HG02642 (cell line): ENCODE measurements around the gene TRAF3IP1.
A peak's percentile ranks its signal among the peaks of the same experiment; 100 is the strongest.
"Not testable (repeated sequence)": the region's sequence is repeated elsewhere in the genome, so short reads cannot be mapped to it uniquely, and the experiment has no call there.

Experiments used
- ATAC-seq: cut with Tn5 transposase; IDR thresholded peaks from one replicate; pipeline ENCODE4 v1.9.1; 2021; ENCODE audit warnings: mild to moderate bottlenecking; ENCODE audit not compliant: unreplicated experiment, poor library complexity

The TRAF3IP1 gene, protein sequence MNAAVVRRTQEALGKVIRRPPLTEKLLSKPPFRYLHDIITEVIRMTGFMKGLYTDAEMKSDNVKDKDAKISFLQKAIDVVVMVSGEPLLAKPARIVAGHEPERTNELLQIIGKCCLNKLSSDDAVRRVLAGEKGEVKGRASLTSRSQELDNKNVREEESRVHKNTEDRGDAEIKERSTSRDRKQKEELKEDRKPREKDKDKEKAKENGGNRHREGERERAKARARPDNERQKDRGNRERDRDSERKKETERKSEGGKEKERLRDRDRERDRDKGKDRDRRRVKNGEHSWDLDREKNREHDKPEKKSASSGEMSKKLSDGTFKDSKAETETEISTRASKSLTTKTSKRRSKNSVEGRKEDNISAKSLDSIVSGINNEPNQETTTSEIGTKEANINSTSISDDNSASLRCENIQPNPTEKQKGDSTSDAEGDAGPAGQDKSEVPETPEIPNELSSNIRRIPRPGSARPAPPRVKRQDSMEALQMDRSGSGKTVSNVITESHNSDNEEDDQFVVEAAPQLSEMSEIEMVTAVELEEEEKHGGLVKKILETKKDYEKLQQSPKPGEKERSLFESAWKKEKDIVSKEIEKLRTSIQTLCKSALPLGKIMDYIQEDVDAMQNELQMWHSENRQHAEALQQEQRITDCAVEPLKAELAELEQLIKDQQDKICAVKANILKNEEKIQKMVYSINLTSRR

DNA sequence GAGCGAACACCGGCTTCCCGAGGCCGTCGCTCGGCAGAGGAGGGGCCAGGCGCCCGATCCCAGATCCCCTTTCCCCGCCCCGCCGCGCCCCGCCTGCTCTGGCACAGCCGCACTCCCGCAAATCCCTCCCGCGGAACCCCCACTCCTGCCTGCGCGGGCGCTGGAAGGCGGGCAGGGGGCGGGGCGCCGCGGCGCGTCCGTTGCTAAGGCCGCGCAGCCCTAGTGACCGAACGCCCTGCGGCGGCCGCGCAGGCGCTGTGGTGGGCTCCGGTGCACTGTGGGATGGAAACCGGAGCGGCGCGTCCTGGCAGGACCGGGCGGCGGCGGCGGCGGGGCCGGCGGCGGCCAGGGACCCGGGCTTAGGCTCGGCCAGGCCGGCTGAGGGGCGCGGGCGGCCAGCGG, at the start of gene TRAF3IP1:
TSS of gene TRAF3IP1 (plus strand) at position 273 of the 402 bp plus-strand sequence. CDS start 145 bp downstream, outside the sequence.
- peak; percentile 97 for ATAC-seq

DNA sequence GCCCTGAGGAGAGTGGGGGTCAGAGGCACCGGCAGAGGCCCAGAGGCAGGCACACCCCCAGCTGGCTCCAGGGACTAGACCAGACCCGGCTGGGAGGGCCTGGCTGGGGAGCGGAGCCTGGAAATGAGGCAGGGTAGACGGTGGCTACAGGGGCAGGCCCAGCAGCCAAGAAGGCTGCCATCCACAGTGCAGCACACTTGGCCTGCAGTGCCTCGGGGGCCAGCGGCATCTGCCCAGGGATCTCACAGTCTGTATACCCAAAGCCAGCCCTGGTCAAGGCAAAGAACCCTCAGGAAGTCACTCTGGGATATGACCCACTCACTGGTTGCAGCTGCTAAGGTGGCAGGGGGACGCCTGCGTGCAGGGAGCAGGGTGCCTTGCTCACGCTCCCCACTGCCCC, 49.7 kb upstream of the TRAF3IP1 start:
- no peak for ATAC-seq

DNA sequence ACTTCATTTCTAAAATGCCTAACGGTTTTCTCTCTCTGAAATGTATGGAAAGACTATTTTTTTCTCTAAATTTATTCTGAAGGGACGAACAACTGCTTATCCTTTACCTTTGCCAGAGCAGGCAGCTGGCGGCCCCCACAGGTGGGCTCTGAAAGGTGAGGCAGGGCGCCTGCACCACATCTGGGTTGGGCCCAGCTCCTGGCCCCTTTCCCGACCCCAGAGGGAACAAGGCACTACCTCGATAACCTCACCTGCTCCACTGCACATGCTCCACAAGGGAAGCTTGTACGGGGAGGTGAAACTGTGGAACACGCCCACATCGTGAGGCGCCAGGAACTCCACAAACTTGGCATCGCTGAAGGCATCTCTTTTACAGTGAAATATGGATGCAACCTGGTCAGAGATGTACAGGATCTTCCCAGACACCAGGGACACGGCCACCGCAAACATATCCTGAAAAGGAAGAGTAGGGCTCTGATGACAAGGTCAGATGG, 49.2 kb upstream of the TRAF3IP1 start:
- ATAC-seq, result no peak

DNA sequence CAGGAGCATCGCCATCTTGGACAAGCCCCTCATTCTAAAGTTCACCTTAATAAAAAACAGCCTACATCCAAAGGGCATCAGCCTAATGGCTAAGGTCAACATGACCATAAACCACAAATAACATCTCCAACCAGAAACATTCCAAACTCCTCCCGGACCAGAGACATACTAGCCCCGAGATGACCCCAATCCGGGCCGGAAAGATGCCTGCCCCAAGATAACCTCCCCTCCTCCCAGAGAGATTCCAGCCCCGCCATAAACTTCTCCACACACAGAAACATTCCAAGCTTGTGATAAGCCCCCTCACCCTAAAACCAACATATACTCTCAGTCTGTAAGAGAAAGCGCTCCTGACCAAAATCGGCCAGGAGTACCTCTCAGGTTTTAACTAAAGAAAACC, 48.6 kb upstream of the TRAF3IP1 start:
- ATAC-seq, result not testable (repeated sequence)

DNA sequence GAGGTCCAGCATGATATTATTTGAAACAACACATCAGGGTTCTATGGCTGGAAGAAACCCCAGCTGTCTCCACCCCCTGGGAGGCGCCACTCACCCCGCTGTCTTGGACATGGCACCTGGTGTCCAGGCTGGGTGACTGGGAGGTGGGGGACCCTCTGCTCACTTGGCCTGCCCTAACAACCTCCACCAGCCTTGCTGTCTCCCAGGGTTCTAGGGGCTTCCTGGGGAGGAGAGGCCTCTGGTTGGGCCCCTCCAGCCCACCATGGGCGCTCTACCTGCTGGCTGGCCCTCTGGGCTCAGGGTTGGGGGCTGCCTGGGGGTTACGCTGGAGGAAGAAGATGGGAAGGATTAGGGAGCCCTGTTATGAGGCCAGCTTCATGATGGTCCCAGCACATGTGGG, 48.2 kb upstream of the TRAF3IP1 start:
- ATAC-seq, result no peak

DNA sequence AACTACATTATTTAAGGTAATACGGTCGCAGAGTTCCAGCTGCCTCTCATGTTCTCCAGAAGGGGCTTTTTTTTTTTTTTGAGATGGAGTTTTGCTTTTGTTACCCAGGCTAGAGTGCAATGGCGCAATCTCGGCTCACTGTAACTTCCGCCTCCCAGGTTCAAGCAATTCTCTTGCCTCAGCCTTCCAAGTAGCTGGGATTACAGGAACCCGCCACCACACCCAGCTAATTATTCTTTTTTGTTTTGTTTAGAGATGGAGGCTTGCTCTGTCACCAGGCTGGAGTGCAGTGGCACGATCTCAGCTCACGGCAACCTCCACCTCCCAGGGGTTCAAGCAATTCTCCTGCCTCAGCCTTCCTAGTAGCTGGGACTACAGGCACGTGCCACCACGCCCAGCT, 46.9 kb upstream of the TRAF3IP1 start:
- not testable (repeated sequence) for ATAC-seq

DNA sequence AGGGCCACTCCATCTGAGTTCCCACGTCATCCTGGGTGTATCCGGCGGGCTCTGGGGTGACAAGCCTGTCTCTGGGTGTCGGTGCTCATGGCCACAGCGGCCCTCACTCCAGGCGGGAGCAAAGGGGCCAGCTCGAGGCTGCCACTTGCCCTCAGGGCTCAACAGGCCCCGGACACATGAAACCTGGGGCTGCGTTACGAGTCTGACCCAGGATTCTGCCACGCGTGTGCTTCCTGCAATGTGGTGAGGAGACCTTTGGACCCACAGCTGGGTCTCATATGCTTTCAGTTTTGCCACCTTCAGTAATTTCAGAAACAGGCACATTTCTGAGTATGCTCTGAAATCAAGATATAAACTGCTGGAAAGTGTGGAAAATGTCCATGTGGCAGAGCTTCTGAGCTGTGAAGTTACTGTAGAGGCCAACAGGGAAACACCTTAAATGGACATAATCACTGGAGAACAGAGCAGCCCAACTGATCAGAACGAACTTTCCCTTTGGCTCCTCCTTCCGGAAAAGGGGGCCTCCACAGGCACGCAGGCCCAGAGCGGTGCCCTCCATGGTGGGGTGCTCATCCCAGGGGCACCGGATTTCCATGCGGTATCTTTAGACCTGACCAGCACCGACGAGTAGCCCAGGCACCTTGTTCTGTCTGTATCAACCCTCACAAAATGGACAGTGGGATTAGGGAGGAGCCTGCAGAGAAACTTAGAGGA, 46.0 kb upstream of the TRAF3IP1 start:
- ATAC-seq, result no peak

DNA sequence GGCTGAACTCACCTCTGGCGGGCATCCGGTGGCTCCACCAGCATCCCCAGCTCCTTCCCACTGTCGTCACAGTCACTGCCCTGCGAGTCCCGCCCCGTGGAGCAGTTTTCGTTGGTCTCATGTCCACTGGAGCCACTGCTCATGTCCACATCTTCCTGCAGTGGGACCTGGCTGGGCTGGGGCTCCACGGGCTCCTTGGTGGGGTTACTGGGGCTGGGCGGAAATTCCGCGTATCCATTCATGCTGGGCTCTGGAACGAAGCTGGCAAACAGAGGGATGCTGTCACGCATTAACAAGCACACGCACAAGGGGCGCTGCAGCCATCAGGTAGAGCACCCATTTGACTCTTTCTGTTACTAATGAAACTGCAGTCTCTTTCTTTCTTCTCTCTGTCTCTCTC, 42.6 kb upstream of the TRAF3IP1 start:
- no peak for ATAC-seq

DNA sequence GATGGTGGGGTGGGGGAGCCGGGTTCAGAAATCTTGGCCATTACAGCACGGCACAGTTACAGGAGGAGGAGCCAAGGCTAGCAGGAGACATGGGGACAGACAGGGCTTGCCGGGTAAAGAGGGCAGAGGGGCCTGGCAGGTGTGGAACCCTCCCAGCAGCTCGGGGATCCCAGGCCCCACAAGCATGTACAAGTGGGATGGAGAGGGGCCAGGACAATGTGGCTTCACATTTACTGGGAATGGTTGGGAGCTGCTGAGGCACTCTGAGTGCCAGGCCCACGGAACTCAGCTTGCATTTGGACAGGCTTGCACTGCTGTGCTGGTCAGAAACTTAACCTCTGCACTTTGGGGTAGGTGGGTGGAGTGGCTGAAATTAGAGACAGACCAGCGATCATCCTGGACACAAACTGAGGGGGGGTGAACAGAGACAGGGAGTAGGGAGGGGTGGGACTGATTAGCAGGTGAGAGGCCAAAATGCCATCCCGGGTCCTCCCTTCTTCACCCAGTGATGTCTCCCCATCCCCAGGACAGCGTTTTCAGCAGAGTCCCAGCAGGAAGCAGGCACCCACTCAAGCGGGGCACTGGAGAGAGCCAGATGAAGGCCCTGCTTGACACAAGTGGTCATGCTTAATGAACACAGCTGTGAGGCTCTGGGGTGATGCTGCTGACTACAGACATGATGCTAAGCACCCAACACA, 41.5 kb upstream of the TRAF3IP1 start:
- no peak for ATAC-seq

DNA sequence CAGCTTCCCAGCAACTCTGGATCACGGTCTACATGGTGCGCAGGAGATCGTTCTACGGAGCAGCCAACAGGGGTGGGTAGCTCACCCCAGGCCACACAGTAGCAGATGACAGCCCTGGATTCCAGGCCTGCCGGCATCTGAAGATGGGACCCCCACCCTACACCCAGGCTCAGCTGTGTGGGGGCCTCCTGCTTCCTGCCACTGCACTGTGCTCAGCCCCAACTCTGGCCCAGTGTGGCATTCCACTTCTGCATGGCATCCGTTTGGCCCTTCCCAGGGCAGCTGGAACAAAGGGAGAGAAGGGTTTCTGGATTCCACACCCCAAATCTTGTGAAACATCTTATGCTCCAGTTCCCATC, 41.0 kb upstream of the TRAF3IP1 start:
- ATAC-seq, result no peak

DNA sequence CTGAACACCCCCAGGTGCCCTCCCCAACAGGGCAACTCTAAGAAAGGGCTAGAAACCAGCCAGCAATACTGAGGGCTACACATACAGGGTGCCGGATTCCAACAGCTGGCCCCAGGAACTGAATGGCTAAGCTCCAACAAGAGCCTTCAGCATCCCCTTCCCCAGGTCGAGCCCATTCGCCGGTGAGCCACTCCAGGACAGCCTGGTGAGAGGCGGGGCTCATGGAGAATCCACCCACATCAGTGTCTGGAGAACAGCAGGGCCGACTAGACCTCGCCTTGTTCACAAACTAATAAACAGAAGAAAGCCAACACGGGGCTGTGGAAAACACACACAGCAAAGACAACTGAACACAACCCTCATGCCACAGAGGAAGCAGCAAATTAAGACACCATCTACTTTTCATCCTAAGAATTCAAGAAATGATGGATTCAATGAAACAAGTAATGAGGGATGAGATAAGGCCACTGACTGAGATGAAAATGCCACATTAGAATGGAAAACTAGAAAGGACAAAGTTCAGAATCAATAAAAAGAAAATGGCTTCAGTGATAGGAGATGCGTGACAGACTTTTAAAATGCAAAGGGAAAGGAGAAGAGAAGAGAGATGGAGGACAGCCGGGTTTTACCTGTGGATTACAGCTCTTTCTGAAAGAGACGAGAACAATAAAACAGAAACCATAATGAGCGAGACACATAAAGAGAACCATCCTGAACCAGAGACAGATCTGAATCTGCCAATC, 40.1 kb upstream of the TRAF3IP1 start:
- no peak for ATAC-seq

DNA sequence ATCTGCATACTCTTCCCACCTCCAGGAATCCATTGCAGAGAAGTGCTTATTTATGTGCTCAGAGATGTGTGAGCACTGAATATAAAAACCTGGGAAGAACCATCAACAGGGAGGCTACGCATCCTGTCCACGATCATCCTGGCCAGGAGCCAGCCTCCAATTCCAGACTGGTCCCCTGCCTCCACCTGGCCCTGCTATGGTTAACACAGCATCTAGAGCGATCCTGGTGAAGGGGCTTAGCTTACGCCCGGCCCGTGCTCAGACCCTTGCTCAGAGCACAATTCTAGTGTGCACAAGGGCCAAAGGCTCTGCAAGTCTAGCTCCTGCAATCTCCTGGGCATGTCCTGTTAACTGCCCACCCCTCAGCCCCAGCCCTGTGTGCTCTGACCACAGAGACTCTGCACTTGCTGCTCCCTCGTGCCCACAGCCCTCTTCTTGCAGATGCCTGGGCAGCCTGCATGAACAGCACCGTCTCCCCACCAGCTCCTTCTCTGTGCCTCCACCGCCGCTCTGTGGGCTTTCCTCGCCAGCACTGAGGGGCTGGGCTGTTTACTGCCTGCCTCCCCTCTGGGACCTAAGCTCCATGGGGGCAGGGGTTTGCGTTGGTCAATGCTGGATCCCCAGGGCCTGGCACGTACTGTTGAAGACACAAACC, 38.4 kb upstream of the TRAF3IP1 start:
- ATAC-seq, result no peak

DNA sequence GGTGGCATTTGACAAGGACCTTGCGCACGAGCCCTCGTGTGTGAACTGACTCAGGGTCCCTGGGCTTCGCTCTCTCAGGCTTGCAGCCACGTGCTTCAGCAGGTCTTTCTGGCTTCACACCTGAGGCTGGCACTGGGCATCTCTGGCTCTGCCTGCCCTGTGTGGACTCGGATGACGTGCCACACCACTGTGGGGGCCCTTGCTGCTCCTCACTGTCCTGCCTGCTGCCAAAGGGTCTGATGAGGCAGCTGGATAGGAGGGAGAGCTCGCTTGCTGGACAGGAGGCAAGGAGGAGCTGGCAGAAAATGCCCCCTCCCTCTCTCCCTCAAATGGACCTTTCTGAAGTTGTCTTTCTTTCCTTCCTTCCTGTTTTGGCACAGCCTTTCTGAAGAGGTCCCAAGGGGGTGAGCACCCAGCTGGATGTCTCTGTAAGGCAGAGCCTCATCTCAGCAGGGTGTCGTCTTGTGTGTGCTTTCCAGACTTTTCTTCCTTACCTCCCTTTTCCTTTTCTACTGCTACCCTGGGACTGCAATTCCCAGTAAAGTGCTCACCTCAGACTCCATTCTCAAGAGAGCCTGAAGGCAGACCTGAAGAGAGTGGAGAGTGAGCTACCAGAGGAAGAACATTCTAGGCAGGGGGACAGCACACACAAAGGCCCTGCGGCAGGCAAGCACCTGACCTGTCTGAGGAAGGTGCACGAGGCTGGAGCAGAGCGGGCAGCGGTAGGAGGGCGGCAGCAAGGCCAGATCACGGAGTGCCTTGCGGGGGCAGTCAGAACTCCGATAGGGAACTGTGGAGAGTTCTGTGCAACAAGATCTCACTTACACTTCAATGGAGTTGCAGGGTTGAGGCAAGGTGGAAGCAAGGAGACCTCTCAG, 37.2 kb upstream of the TRAF3IP1 start:
- ATAC-seq, result no peak

DNA sequence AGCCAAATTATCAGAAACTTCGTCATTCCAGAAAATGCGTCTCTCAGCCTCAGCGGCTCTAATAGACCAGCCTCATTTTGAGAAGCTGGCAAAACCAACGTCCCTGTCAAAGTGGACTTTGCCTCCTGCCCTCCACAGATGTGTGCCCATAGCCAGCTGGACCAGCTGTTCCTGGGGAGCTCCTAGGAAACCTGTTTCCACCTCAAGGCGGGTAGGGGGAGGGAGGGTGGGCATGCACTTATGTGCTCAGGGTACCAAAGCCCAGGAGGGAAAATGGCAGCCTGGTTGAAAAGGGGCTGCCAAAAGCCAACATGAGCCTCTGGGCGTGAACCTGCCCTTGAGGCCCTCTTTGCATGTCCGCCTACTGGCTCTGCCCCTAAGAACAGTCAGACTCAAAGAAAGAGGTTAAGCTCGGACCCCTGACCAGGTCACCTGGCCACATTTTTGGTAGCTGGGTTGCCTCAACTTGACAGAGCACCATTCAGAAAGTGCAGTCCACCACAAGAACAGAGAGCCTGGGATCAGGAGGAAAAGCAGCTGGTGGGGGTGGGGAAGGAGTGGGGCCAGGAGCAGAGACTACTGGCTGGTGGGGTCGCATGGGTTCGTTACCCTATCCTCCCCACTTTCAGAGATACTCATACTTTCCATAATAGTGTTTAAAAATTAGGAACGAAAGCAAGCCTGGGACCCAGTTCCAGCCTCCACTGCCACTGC, 35.4 kb upstream of the TRAF3IP1 start:
- no peak for ATAC-seq

DNA sequence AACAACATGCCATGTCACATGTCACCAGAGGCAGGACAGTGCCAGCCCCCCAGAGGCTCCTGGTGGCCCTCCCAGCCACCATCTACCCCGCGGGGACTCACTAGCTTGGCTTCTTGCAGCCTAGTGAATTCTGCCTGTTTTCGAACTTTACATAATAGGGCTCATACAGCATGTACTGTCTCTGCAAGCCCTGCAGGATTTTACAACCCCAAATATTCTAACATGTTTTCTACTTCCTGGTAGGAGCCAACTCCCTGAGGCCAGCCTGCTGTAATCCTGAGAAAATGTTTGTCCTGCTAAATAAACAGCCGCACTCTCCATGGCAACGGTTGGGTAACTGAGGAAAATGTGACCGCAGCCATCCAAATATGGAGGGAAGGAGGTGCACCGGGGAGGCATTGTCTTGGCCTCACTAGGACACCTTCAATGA, 34.6 kb upstream of the TRAF3IP1 start:
- no peak for ATAC-seq

DNA sequence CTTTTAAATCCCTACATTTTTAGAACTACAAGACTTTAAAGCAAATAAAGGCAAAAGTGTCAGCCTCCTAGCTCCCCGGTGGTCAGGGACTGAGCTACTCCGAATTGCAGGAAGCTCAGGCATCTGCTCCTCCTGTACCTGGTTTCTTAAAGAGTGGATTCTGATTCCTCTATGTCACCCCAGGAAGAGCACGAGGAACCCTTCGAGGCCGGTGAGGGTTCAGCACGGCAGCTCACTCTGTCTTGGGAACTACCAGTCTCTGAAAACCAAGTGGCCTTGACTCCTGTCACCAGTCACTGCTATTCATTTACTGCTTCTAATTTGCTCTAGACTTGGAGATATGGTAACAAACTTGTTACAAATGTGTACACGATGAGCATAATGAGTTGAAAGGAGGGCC, 34.2 kb upstream of the TRAF3IP1 start:
- ATAC-seq, result no peak

DNA sequence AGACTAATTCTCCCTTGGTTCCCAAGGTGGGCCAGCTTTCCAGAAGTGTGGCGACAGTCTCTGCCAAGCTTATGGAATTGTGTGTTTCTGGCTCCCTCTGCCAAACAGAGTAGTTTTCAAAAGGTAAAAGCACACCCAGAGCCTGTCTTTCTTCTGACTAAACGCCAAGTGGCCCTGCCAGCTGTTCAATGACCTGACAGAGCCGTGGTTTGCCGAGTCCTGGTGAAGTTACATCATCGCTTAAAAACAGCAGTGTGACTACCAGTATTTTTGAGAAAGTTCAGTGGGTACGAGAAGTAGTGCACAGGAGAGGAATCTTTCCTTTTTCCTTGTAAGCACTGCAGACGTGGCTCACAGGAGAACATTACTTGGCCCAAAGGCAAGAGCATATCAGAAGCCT, 33.8 kb upstream of the TRAF3IP1 start:
- ATAC-seq, result no peak
